ENCODE results near the gene TRMT44. TPM values are rescaled to one million over a fixed set of nuclear protein-coding genes. Genes with fewer than 3 reads are reported as not detected.

Gene TRMT44
- total RNA-seq, 1 experiment from 2014 or later: 15.3 TPM

- ATAC-seq (no peak), DNase-seq (peak; percentile 7)
- Histone ChIP-seq H2AFZ (ENCODE audit: low read length) (no peak overlapping the region), H3K9me2 (replicated peaks; ENCODE audit: low read length) (no peaks in the 10 kb centered on the region), H3F3A (ENCODE audit: low read length, unreplicated experiment) (no peaks in the 10 kb centered on the region), H3K4me3 (ENCODE audit: low read length) (no peak overlapping the region), H3K4me1 (ENCODE audit: insufficient read depth, low read length) (no peaks in the 10 kb centered on the region; the same call in 1 of the 2 replicates), H3K4me2 (ENCODE audit: low read length) (no peak overlapping the region), H4K20me1 (ENCODE audit: low read length) (no peaks in the 10 kb centered on the region), H3K27me3 (ENCODE audit: low read length) (no peaks in the 10 kb centered on the region), H3K9me3 (ENCODE audit: low read length) (no peaks in the 10 kb centered on the region), H3K27ac (ENCODE audit: low read length) (no peak overlapping the region), H3K9ac (ENCODE audit: low read length) (no peak overlapping the region), H3K79me2 (ENCODE audit: low read length) (no peaks in the 10 kb centered on the region), H3K36me3 (ENCODE audit: low read depth, low read length) (peaks cover 3% of the 10 kb centered on the region; the same call in 1 of the 2 replicates)
- no TSS peak for BruUV-seq (replicated peaks)
- POLR2A ChIA-PET (ENCODE audit: unreplicated experiment): no interaction called here
- CTCF ChIA-PET: interaction anchor here (0.5 kb wide), 1 partner anchor 135 kb away, joined by 3 read pairs; no protein-coding TSS in a partner anchor
- TF ChIP-seq CTCF (conservative IDR thresholded peaks at IDR 0.05; ENCODE audit: low read depth, low read length) (no peak), EZH2 (IDR thresholded peaks at IDR 0.05; ENCODE audit: low read length, unreplicated experiment) (no peak), EZH2phosphoT487 (IDR thresholded peaks at IDR 0.05; ENCODE audit: borderline replicate concordance, low read length) (no peak)
- intact Hi-C loops (cut with micrococcal nuclease): no loop called here
Measured at GRCh38 chr4:8472689-8473197, 32.2 kb downstream of the TRMT44 start.

GRCh38 chr4:8473198-8473919, 32.8 kb downstream of the TRMT44 start:
- H4K20me1 ChIP-seq (ENCODE audit: low read length): no peaks in the 10 kb centered on the region
- no peaks in the 10 kb centered on the region; the same call in 1 of the 2 replicates for H3K4me1 ChIP-seq (ENCODE audit: insufficient read depth, low read length)
- no TSS peak for BruUV-seq (replicated peaks)
- no peak overlapping the region for H2AFZ ChIP-seq (ENCODE audit: low read length)
- no peak overlapping the region for H3K9ac ChIP-seq (ENCODE audit: low read length)
- H3F3A ChIP-seq (ENCODE audit: low read length, unreplicated experiment): no peaks in the 10 kb centered on the region
- no peak overlapping the region for H3K4me2 ChIP-seq (ENCODE audit: low read length)
- ChIA-PET CTCF (interaction anchor here (0.5 to 1.0 kb wide), 2 partner anchors 113 to 135 kb away, joined by 3 to 4 read pairs; no protein-coding TSS in a partner anchor), POLR2A (ENCODE audit: unreplicated experiment) (no interaction called here)
- intact Hi-C loops (cut with micrococcal nuclease): no loop called here
- H3K4me3 ChIP-seq (ENCODE audit: low read length): no peak overlapping the region
- H3K36me3 ChIP-seq (ENCODE audit: low read depth, low read length): peaks cover 3% of the 10 kb centered on the region; the same call in 1 of the 2 replicates
- H3K79me2 ChIP-seq (ENCODE audit: low read length): no peaks in the 10 kb centered on the region
- no peaks in the 10 kb centered on the region for H3K9me2 ChIP-seq (replicated peaks; ENCODE audit: low read length)
- no peak for DNase-seq
- TF ChIP-seq EZH2 (IDR thresholded peaks at IDR 0.05; ENCODE audit: low read length, unreplicated experiment) (no peak), CTCF (conservative IDR thresholded peaks at IDR 0.05; ENCODE audit: low read depth, low read length) (no peak), EZH2phosphoT487 (IDR thresholded peaks at IDR 0.05; ENCODE audit: borderline replicate concordance, low read length) (no peak)
- no peaks in the 10 kb centered on the region for H3K27me3 ChIP-seq (ENCODE audit: low read length)
- no peak overlapping the region for H3K27ac ChIP-seq (ENCODE audit: low read length)
- no peak for ATAC-seq
- no peaks in the 10 kb centered on the region for H3K9me3 ChIP-seq (ENCODE audit: low read length)

Data from PC-3 (cell line).